GM12875 (cell line): ENCODE results near the gene ATP4B.

Experiments used
- H3K4me3 ChIP-seq: one replicate; pipeline ENCODE4 v1.5.1; 2011; ENCODE audit warnings: low read depth, low read length, control low read depth
- CTCF ChIP-seq: IDR thresholded peaks from 2 replicates; pipeline ENCODE4 v1.5.1; 2011; ENCODE audit warnings: low read depth, mild to moderate bottlenecking, control low read depth, inconsistent platforms, low read length, moderate library complexity, borderline replicate concordance; ENCODE audit not compliant: insufficient read depth

Gene ATP4B

GRCh38 chr13:113655346-113656002, 2.5 kb downstream of the ATP4B start:
- TF ChIP-seq CTCF, result no peak
- no peak overlapping the region for H3K4me3 ChIP-seq

GRCh38 chr13:113654591-113655345, 3.2 kb downstream of the ATP4B start:
- no peak for TF ChIP-seq CTCF
- no peak overlapping the region for H3K4me3 ChIP-seq

GRCh38 chr13:113654175-113654560, 3.8 kb downstream of the ATP4B start:
- no peak for TF ChIP-seq CTCF
- H3K4me3 ChIP-seq, result no peak overlapping the region

GRCh38 chr13:113653264-113654174, 4.5 kb downstream of the ATP4B start:
- no peak for TF ChIP-seq CTCF
- H3K4me3 ChIP-seq, result no peak overlapping the region

GRCh38 chr13:113652404-113653263, 5.4 kb downstream of the ATP4B start:
- no peak for TF ChIP-seq CTCF
- H3K4me3 ChIP-seq, result no peak overlapping the region

- TF ChIP-seq CTCF, result no peak
- no peak overlapping the region for H3K4me3 ChIP-seq
Measured at GRCh38 chr13:113651511-113652403, 6.2 kb downstream of the ATP4B start.
